ENCODE results near the gene GNA12.
"Not testable (repeated sequence)": the region's sequence is repeated elsewhere in the genome, so short reads cannot be mapped to it uniquely, and the experiment has no call there.

The GNA12 gene

DNA sequence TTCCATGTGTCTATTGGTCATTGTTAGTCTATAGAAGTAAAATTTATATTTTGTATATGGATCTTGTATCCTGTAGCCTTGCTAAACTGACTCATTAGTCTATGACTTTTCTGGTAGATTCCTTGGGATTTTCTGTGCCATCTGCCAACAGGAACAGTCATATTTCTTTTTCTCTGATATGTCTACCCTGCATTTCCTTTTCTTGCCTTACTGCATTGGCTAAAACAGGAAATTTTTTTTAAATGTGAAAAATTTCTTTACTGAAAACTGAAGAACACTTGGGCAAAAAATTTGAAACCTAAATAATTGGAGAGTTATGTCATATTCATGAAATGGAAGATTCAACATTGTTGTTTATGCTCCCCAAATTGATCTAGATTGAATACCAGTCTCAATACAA, 88.6 kb downstream of the GNA12 start:
- no peak for DNase-seq
- H3K9me3 ChIP-seq: no peaks in the 10 kb centered on the region
- H3K4me1 ChIP-seq: peaks cover 25% of the 10 kb centered on the region
- TF ChIP-seq, protein P1, sequence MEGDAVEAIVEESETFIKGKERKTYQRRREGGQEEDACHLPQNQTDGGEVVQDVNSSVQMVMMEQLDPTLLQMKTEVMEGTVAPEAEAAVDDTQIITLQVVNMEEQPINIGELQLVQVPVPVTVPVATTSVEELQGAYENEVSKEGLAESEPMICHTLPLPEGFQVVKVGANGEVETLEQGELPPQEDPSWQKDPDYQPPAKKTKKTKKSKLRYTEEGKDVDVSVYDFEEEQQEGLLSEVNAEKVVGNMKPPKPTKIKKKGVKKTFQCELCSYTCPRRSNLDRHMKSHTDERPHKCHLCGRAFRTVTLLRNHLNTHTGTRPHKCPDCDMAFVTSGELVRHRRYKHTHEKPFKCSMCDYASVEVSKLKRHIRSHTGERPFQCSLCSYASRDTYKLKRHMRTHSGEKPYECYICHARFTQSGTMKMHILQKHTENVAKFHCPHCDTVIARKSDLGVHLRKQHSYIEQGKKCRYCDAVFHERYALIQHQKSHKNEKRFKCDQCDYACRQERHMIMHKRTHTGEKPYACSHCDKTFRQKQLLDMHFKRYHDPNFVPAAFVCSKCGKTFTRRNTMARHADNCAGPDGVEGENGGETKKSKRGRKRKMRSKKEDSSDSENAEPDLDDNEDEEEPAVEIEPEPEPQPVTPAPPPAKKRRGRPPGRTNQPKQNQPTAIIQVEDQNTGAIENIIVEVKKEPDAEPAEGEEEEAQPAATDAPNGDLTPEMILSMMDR (IDR thresholded peaks at IDR 0.05; ENCODE audit: low read depth, low read length): no peak
- no peak overlapping the region for H3K4me3 ChIP-seq (ENCODE audit: low read depth, low read length)
- H3K36me3 ChIP-seq: no peaks in the 10 kb centered on the region
- H3K27me3 ChIP-seq: no peaks in the 10 kb centered on the region

DNA sequence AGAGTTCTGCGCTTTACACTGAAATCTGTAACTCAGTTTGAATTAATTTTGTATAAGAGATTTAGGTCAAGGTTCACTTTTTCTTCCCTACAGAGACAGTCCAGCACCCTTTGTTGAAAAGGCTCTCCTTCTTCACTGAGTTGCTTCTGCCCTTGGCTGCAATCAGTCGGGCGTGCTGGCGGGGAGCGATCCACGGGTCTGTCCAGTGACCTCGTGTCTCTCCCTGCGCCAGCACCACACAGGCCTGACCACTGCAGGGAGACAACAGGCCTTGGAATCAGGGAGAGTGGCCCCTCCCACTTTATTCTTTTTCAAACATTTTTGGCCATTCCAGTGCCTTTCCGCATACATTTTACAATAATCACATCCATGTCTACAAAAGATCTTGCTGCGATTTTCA, 89.2 kb downstream of the GNA12 start:
- Histone ChIP-seq H3K9me3 (no peaks in the 10 kb centered on the region), H3K4me1 (peaks cover 25% of the 10 kb centered on the region), H3K4me3 (ENCODE audit: low read depth, low read length) (no peak overlapping the region), H3K27me3 (no peaks in the 10 kb centered on the region), H3K36me3 (no peaks in the 10 kb centered on the region)
- DNase-seq: no peak
- TF ChIP-seq, protein P1 (IDR thresholded peaks at IDR 0.05; ENCODE audit: low read depth, low read length): no peak

DNA sequence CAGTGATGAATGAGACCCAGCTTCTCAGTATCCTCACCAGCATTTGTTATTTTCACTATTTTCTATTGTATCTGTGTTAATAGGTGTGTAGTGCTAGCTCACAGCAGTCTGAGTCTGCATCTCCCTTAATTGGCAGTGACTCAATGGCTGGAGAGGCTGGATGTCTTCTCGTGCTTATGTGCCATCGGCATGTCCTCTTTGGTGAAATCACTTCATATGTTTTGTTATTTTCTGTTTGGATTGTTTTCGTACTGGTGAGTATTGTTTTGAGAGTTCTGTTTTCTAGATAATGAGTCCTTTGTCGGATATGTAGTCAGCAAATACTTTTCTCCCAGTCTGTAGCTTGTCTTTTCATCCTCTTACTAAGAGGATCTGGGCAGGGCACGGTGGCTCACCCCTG, 90.0 kb downstream of the GNA12 start:
- no peaks in the 10 kb centered on the region for H3K9me3 ChIP-seq
- TF ChIP-seq, protein P1 (IDR thresholded peaks at IDR 0.05; ENCODE audit: low read depth, low read length): no peak
- no peak for DNase-seq
- H3K36me3 ChIP-seq: no peaks in the 10 kb centered on the region
- peaks cover 22% of the 10 kb centered on the region for H3K4me1 ChIP-seq
- H3K27me3 ChIP-seq: no peaks in the 10 kb centered on the region
- H3K4me3 ChIP-seq (ENCODE audit: low read depth, low read length): no peak overlapping the region

DNA sequence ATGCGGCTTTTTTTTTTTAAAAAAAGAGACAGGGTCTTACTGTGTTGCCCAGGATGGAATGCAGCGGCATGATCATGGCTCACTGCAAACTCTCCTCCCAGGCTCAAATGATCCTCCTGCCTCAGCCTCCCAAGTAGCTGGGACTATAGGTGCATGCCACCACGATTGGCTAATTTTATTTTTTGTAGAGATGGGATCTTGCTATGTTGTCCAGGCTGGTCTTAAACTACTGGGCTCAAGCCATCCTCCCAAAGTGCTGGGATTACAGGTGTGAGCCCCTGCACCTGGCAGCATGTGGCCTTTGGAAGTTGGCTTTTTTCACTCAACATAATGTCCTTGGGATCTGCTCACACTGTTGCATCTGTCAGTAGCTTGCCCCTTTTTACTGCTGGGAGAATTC, 91.0 kb downstream of the GNA12 start:
- Histone ChIP-seq H3K9me3 (no peaks in the 10 kb centered on the region), H3K27me3 (no peaks in the 10 kb centered on the region), H3K4me1 (peaks cover 16% of the 10 kb centered on the region), H3K36me3 (no peaks in the 10 kb centered on the region), H3K4me3 (ENCODE audit: low read depth, low read length) (no peak overlapping the region)
- TF ChIP-seq, protein P1 (IDR thresholded peaks at IDR 0.05; ENCODE audit: low read depth, low read length): no peak
- no peak for DNase-seq

DNA sequence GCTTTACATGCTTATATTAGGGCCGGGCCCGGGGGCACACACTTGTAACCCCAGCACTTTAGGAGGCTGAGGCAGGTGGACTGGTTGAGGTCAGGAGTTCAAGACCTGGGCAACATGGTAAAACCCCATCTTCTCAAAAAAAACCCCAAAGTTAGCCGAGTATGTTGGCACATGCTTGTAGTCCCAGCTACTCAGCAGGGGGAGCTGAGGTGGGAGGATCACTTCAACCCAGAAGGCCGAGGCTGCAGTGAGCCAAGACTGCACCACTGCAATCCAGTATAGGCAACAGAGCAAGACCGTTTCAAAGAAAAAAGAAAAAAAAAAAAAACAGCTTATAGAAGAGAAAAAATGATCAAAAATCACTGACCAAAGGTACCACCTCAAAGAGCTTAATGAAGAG, 93.0 kb downstream of the GNA12 start:
- Histone ChIP-seq H3K4me1 (peaks cover 8% of the 10 kb centered on the region), H3K9me3 (no peaks in the 10 kb centered on the region), H3K36me3 (no peaks in the 10 kb centered on the region), H3K27me3 (no peaks in the 10 kb centered on the region), H3K4me3 (ENCODE audit: low read depth, low read length) (no peak overlapping the region)
- TF ChIP-seq, protein P1 (IDR thresholded peaks at IDR 0.05; ENCODE audit: low read depth, low read length): no peak
- no peak for DNase-seq

DNA sequence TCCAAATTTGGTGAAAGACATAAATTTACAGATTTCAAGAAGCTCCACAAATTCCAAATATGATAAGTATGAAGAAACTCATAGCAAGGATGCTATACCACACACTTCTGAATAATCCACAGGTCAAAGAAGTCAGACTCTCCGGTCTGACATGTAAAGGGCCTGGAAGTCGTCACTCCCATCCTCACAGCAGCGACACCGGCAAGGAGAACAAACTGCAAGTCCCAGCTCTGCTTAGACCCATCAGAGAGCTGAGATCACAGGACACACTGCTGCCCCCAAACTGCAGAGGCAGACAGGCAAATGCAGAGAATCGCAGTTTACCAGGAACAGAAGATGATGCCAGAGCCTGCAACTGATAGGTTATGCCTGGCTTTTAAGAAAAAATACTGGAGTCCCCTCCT, 94.1 kb downstream of the GNA12 start:
- TF ChIP-seq, protein P1 (IDR thresholded peaks at IDR 0.05; ENCODE audit: low read depth, low read length): peak; percentile 37; the same call in 1 of the 2 replicates
- no peaks in the 10 kb centered on the region for H3K9me3 ChIP-seq
- no peaks in the 10 kb centered on the region for H3K36me3 ChIP-seq
- H3K4me3 ChIP-seq (ENCODE audit: low read depth, low read length): no peak overlapping the region
- no peaks in the 10 kb centered on the region for H3K27me3 ChIP-seq
- H3K4me1 ChIP-seq: peaks cover 8% of the 10 kb centered on the region
- DNase-seq: peak; percentile 57

DNA sequence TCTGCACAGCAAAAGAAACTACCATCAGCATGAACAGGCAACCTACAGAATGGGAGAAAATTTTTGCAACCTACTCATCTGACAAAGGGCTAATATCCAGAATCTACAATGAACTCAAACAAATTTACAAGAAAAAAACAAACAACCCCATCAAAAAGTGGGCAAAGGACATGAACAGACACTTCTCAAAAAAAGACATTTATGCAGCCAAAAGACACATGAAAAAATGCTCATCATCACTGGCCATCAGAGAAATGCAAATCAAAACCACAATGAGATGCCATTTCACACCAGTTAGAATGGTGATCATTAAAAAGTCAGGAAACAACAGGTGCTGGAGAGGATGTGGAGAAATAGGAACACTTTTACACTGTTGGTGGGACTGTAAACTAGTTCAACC, 95.4 kb downstream of the GNA12 start:
- not testable (repeated sequence) for H3K27me3 ChIP-seq; H3K36me3 ChIP-seq; H3K4me1 ChIP-seq; H3K9me3 ChIP-seq; DNase-seq; H3K4me3 ChIP-seq (ENCODE audit: low read depth, low read length)

DNA sequence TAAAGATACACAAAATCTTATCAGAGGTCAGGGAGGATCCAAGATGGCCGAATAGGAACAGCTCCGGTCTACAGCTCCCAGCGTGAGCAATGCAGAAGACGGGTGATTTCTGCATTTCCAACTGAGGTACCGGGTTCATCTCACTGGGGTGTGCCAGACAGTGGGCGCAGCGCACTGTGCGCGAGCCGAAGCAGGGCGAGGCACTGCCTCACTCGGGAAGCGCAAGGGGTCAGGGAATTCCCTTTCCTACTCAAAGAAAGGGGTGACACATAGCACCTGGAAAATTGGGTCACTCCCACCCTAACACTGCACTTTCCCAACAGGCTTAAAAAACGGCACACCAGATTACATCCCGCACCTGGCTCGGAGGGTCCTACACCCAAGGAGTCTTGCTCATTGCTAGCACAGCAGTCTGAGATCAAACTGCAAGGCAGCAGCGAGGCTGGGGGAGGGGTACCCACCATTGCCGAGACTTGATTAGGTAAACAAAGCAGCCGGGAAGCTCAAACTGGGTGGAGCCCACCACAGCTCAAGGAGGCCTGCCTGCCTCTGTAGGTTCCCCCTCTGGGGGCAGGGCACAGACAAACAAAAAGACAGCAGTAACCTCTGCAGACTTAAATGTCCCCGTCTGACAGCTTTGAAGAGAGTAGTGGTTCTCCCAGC, 100.5 kb downstream of the GNA12 start:
- not testable (repeated sequence) for H3K9me3 ChIP-seq; H3K4me3 ChIP-seq (ENCODE audit: low read depth, low read length); H3K4me1 ChIP-seq; DNase-seq; H3K27me3 ChIP-seq; H3K36me3 ChIP-seq

Measured in BE2C (cell line).